ENCODE data around the gene TRAF4. TPM values are rescaled to one million over a fixed set of nuclear protein-coding genes. Genes with fewer than 3 reads are reported as not detected.
A peak's percentile ranks its signal among the peaks of the same experiment; 100 is the strongest.

TRAF4 gene
- total RNA-seq, 2 experiments from 2014 or later = 55.3 to 57.2 TPM

DNA sequence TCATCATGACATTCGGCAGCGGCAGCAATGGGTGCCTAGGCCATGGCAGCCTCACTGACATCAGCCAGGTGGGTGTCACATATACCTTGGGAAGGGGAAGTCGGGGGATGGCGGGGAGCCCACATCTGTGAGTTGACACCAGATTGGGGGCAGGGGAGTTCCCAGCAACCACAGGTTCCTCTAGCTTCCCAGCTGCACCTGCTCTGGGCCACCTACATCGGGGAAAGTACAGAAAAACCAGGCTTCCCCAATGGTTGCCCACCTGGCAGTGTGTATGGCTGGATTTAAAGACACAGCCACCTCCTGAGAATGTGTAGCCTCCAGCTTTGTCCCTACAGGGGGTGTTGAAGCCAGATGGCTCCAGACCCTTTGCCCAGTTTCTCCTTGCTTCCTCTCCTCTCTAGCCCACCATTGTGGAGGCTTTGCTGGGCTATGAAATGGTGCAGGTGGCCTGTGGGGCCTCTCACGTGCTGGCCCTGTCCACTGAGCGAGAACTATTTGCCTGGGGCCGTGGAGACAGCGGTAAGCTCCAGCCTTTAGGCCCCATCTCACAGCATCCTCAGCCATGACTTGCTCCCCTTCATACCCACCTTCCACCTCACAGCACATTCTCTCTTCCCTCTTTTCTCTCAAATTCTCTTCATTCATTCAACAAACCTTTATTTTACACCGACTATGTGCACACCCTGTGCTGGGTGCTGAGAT, 5.0 kb upstream of the TRAF4 start:
- H3K9me3 Mint-ChIP-seq = peaks cover 5% of the 10 kb centered on the region
- no peaks in the 10 kb centered on the region for H3K27me3 Mint-ChIP-seq
- peaks cover 20% of the 10 kb centered on the region for H3K36me3 Mint-ChIP-seq (ENCODE audit: low read depth)
- DNase-seq = no peak
- no peak overlapping the region for H3K27ac Mint-ChIP-seq
- ChIA-PET CTCF (interaction anchor here (17.2 kb wide), 1 partner anchor 12 kb away, joined by 458 read pairs; the partner anchor contains the start of genes NEK8 and TLCD1), POLR2A (interaction anchor here (16.8 kb wide), 1 partner anchor 12 kb away, joined by 426 read pairs; the partner anchor contains the start of genes NEK8, RPL23A and TLCD1)
- H3K4me1 Mint-ChIP-seq = peaks cover 18% of the 10 kb centered on the region
- H3K4me3 Mint-ChIP-seq = no peak overlapping the region

DNA sequence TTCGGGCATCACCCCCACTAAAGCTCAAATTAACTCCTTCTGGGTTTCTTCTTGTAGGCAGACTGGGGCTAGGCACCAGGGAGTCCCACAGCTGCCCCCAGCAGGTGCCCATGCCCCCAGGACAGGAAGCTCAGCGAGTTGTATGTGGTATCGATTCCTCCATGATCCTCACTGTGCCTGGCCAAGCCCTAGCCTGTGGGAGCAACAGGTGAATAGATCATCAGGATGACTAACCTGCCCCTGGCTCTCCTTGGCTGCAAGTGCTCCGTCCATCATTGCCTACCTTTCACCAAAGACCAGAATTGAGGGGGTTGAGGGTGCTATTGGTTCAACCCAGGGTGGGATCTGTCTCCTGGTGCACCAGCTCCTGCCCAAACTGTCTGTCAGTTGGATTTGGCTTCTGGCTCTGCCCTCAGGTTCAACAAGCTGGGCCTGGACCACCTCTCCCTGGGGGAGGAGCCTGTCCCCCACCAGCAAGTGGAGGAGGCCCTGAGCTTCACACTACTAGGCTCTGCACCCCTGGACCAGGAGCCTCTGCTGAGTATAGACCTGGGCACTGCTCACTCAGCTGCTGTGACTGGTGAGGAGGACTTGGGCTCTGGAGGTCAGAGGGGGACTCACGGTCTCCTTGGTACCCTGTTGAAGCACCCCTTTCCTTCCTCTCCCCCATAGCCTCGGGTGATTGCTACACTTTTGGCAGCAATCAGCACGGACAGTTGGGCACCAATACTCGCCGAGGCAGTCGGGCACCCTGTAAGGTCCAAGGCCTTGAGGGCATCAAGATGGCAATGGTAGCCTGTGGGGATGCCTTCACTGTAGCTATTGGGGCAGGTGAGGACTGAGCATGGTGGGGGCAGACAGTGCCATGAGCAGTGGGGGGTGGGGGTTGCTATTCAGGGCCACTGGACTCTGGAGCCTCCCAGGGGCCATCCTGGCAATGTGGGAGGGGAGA, 3.1 kb upstream of the TRAF4 start:
- no peak for DNase-seq
- CTCF ChIA-PET = interaction anchor here (1.1 to 17.2 kb wide), 2 partner anchors 14 to 213 kb away, joined by 3 to 458 read pairs; partner anchors contain the start of genes NEK8 and TLCD1
- POLR2A ChIA-PET = interaction anchor here (1.5 to 16.8 kb wide), 2 partner anchors 14 to 29 kb away, joined by 6 to 426 read pairs; partner anchors contain the start of genes NEK8, PROCA1, RPL23A and TLCD1
- H3K9me3 Mint-ChIP-seq = peaks cover 5% of the 10 kb centered on the region
- no peak overlapping the region for H3K4me3 Mint-ChIP-seq
- H3K27me3 Mint-ChIP-seq = no peaks in the 10 kb centered on the region
- peaks cover 26% of the 10 kb centered on the region for H3K36me3 Mint-ChIP-seq (ENCODE audit: low read depth)
- H3K4me1 Mint-ChIP-seq = peaks cover 24% of the 10 kb centered on the region
- H3K27ac Mint-ChIP-seq = no peak overlapping the region

DNA sequence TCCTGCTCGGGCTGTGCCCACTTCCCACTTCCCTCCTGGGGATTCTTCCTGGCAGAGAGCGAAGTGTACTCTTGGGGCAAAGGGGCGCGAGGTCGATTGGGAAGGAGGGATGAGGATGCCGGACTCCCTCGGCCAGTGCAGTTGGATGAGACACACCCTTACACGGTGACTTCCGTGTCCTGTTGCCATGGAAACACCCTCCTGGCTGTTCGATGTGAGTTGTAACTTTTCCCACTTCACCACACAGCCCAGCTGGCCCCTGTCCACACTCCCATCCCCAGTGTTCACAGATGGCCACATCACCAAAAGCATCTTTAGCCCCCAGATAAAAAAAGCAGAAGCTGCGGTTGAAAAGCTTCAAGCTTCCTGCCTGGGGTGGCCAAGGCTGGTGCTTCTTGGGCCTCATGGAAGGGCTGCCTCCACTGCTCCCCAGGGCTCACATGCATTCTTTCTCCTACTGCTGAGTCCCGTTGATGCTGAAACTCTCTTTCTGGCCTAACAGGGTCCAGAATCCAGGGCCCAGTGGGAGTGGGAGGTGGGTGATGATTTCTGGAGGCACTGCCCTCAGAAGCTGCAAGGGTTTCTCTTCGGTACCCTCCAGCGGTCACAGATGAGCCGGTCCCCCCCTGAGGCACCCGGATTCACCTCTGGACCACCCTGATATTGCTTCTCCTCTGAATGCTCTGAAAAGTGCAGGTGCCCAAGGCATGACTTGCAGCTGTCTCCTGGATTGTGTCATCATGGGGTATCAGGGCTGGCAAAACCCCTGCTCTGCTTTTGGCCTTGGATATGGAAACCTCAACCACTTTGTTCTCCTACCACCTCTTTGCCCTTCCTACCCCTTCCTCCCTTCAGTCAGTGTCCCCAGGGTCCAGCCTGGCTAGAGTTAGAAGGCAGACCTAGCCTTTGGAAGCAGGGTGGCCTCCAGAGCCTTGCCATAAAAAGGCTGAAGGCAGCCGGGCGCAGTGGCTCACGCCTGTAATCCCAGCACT, 2.2 kb upstream of the TRAF4 start:
- Mint-ChIP-seq H3K27ac (no peak overlapping the region), H3K4me3 (no peak overlapping the region), H3K36me3 (ENCODE audit: low read depth) (peaks cover 26% of the 10 kb centered on the region), H3K27me3 (no peaks in the 10 kb centered on the region), H3K9me3 (peaks cover 5% of the 10 kb centered on the region), H3K4me1 (peaks cover 31% of the 10 kb centered on the region)
- DNase-seq = no peak
- ChIA-PET CTCF (interaction anchor here (0.7 to 17.2 kb wide), 2 partner anchors 8 to 15 kb away, joined by 3 to 458 read pairs; partner anchors contain the start of genes NEK8 and TLCD1), POLR2A (interaction anchor here (1.5 to 16.8 kb wide), 3 partner anchors 15 to 30 kb away, joined by 5 to 426 read pairs (median 6); partner anchors contain the start of genes NEK8, PROCA1, RPL23A and TLCD1)

DNA sequence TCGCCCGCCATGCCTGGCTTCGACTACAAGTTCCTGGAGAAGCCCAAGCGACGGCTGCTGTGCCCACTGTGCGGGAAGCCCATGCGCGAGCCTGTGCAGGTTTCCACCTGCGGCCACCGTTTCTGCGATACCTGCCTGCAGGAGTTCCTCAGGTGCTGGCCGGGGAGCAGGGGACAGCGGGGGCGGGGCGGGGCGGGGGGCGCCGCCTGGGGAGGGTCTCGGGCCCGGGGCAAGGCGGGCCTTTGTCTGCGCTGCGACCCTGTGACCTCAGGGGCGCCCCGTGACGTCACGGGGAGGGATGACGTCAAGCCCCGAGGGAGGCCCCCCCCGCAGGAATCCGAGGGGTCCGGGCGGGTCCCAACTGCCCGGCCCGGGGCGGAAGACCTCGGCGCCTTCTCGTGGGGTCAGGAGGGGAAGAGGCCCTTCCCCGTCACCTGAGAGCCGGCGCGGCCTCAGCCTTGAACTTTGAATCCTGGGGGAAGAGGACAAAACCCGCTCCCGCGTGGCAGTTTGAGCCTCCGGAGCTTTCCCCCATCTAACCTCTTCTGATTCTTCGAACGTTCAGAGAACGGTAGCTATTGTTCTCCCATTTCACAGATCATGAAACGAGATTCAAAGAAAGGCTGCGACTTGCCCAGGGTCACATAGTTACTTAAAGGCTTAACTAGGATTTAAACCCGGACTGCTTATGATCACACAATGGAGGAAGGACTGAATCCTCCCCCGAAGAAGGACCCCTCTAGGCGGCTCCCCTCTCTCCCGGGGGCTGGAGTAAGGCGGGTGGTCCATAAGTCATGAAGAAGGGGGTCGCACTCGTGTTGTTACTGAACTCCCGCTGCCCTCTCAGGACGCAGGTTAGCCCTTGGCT, 527 bp downstream of the TRAF4 start:
- Mint-ChIP-seq H3K4me3 (peak overlapping the region; percentile 82), H3K27ac (peak overlapping the region; percentile 82), H3K4me1 (peaks cover 34% of the 10 kb centered on the region), H3K27me3 (no peaks in the 10 kb centered on the region), H3K9me3 (peaks cover 5% of the 10 kb centered on the region), H3K36me3 (ENCODE audit: low read depth) (peaks cover 37% of the 10 kb centered on the region)
- ChIA-PET CTCF (interaction anchor here (0.9 to 17.2 kb wide), 3 partner anchors 18 to 182 kb away, joined by 3 to 458 read pairs (median 5); partner anchors contain the start of genes NEK8, RPL23A and TLCD1), POLR2A (interaction anchor here (0.8 to 16.8 kb wide), 9 partner anchors 9 to 205 kb away, joined by 3 to 426 read pairs (median 5); partner anchors contain the start of genes DHRS13, NEK8, RPL23A and TLCD1)
- peak; percentile 75 for DNase-seq

DNA sequence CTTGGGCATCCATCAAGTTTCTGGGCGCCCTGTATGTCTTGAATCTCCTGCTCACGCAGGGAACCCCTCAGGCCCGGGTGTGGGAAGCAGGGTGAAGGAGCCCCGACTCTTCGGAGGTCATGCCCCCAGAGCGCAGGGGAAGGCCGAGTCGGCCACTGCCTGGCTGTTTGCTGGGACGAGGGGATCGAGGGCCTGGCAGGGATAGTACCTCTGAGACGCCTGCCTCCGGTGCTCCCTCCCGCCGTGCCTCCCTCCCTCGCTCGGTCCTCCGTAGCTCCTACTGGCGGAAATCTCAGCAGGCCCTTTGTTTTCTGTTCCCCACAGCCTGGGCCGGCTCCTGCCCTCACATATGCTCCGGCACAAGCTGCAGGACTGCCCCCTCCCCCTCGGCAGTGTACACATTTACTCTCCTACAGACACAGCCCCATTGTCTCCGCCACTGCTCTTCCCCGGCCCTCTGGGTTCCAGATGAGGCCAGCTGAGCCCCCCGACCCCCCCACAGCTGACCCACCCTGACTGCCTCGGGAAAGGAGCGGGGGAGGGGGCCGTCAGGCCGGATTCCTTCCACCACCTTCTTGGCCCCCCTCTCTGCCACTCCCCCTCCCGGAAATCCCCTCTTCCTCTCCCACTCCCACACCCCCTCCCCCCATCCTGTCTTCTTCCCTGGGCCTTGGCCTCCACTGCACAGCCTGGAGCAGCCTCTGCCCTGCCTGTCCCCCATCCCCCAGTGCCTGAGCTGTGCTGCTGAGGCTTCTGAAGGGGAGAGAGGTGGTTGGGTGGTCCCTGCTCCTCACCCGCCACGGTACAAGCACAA, 1.4 kb downstream of the TRAF4 start:
- ChIA-PET POLR2A (interaction anchor here (0.8 to 16.8 kb wide), 8 partner anchors 10 to 204 kb away, joined by 3 to 426 read pairs (median 4); partner anchors contain the start of genes DHRS13, NEK8, RPL23A and TLCD1), CTCF (interaction anchor here (0.5 to 17.2 kb wide), 4 partner anchors 18 to 181 kb away, joined by 3 to 458 read pairs (median 4); partner anchors contain the start of genes NEK8, RPL23A and TLCD1)
- Mint-ChIP-seq H3K4me3 (peak overlapping the region; percentile 82), H3K36me3 (ENCODE audit: low read depth) (peaks cover 38% of the 10 kb centered on the region), H3K27ac (peak overlapping the region; percentile 82), H3K9me3 (peaks cover 3% of the 10 kb centered on the region), H3K4me1 (peaks cover 36% of the 10 kb centered on the region), H3K27me3 (no peaks in the 10 kb centered on the region)
- peak; percentile 50 for DNase-seq

DNA sequence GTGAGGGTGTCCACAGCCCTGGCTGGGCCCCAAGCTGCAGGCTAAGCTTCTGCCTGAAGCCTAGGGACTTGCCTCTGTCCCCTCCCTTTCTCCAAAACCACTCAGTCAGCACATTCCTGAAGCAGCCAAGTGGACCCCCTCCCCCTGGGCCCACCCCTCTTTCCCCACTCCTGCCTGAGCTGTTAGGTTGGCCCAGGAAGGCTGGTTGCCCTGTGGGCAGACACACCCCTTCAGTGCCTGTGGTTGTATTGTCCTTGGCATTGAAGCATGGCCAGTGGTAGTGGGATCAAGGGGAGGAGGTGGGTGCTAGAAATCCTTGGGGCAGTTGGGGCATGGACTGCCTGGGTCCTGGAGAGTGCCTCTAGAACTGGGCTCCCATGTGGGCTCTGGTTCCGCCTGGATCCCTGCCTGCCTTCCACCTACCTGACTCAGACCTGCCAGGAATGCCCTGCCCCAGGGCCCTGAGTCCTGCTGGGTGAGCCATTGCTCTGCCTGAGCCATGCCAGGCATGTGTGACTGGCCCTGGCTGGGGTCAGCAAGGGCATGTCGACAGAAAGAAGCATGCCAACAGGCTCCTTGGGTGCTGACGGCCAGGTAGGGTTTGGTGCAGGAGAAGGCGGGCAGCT, 2.1 kb downstream of the TRAF4 start:
- Mint-ChIP-seq H3K27ac (peak overlapping the region; percentile 82), H3K36me3 (ENCODE audit: low read depth) (peaks cover 35% of the 10 kb centered on the region)
- CTCF ChIA-PET = interaction anchor here (0.6 to 17.2 kb wide), 3 partner anchors 19 to 1591 kb away, joined by 3 to 458 read pairs (median 5); partner anchors contain the start of genes NEK8, RPL23A and TLCD1

DNA sequence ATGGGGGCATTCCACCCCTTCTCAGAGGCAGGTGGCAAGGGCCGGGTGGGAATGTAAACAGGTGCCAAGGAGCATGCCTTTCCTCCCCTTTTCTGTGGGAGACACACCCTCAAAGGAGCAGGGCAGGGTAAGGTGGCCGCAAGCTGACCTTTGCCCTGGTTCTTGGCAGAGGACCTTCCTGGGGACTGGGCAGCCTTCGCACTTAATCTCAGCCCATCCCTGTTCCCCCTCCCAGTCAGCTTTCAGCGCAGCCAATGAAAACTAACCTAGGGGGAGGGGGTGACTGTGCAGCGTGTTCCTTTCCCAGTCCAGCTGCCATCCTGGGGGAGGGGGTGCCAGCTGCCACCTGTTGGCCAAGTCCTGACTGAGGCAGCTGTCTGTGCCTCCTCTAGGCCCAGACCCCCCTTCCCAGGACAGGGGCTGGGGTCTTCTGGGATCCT, 2.8 kb downstream of the TRAF4 start:
- peak overlapping the region; percentile 58 for H3K27ac Mint-ChIP-seq
- H3K4me1 Mint-ChIP-seq = peaks cover 38% of the 10 kb centered on the region
- no peaks in the 10 kb centered on the region for H3K9me3 Mint-ChIP-seq
- peaks cover 35% of the 10 kb centered on the region for H3K36me3 Mint-ChIP-seq (ENCODE audit: low read depth)
- POLR2A ChIA-PET = interaction anchor here (0.9 to 16.8 kb wide), 4 partner anchors 14 to 103 kb away, joined by 3 to 426 read pairs (median 4); partner anchors contain the start of genes NEK8, RPL23A and TLCD1
- CTCF ChIA-PET = interaction anchor here (0.5 to 17.2 kb wide), 3 partner anchors 20 to 178 kb away, joined by 3 to 458 read pairs (median 4); partner anchors contain the start of genes NEK8 and TLCD1
- H3K27me3 Mint-ChIP-seq = no peaks in the 10 kb centered on the region
- no peak for DNase-seq
- H3K4me3 Mint-ChIP-seq = peak overlapping the region; percentile 17

More for the DNA sequence above, 2.1 kb downstream of the TRAF4 start:
- H3K27me3 Mint-ChIP-seq = no peaks in the 10 kb centered on the region
- no peak for DNase-seq
- peak overlapping the region; percentile 82 for H3K4me3 Mint-ChIP-seq
- POLR2A ChIA-PET = interaction anchor here (0.9 to 16.8 kb wide), 7 partner anchors 10 to 147 kb away, joined by 3 to 426 read pairs (median 5); partner anchors contain the start of genes NEK8, RPL23A and TLCD1
- H3K4me1 Mint-ChIP-seq = peaks cover 38% of the 10 kb centered on the region
- no peaks in the 10 kb centered on the region for H3K9me3 Mint-ChIP-seq

DNA sequence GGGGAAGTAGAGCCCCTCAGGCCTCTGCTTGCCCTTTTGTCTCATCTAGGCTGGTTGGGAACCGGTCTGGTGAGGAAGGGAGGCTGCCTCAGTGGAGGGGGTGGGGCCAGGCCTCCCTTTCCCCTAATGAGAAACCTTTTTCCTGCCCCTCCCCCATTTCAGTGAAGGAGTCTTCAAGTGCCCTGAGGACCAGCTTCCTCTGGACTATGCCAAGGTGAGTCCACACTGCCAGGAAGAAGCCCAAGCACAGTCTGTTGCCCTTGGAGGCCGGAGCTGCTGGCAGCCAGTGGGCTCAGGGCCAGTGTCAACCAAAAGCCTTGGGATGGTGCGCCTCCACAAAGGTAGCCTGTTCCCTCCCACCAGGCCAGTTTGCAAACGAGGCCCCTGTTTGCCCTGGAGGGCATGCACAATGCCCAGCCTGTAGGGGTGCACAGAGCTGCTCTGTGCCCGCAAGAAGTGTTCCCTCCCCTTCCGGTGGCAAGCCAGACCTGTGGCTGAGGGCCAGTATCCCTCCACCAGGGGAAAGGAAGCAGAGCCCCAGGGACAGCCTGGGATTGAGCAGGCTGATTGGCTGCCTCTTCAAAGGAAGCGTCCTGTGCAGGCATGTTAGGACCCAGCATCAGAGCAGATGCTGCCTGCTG, 3.4 kb downstream of the TRAF4 start:
- peaks cover 35% of the 10 kb centered on the region for H3K36me3 Mint-ChIP-seq (ENCODE audit: low read depth)
- no peak for DNase-seq
- H3K9me3 Mint-ChIP-seq = no peaks in the 10 kb centered on the region
- no peaks in the 10 kb centered on the region for H3K27me3 Mint-ChIP-seq
- H3K4me3 Mint-ChIP-seq = no peak overlapping the region
- CTCF ChIA-PET = interaction anchor here (1.0 to 17.2 kb wide), 2 partner anchors 21 to 25 kb away, joined by 3 to 458 read pairs; partner anchors contain the start of genes NEK8 and TLCD1
- peaks cover 38% of the 10 kb centered on the region for H3K4me1 Mint-ChIP-seq
- no peak overlapping the region for H3K27ac Mint-ChIP-seq
- POLR2A ChIA-PET = interaction anchor here (0.9 to 16.8 kb wide), 4 partner anchors 14 to 103 kb away, joined by 3 to 426 read pairs (median 4); partner anchors contain the start of genes NEK8, RPL23A and TLCD1
